WTC11 (cell line): ENCODE results near the gene PHC2. TPM values are rescaled to one million over a fixed set of nuclear protein-coding genes. Genes with fewer than 3 reads are reported as not detected.
A peak's percentile ranks its signal among the peaks of the same experiment; 100 is the strongest.

Experiments used
- ATAC-seq: fragments of 200-7000 bp; cut with Tn5 transposase; 2 replicates; pipeline ENCODE4 v1.10.0; 2021; ENCODE audit warnings: mild to moderate bottlenecking, moderate library complexity
- CTCF ChIA-PET: fragments of 300-600 bp; sonication (Branson Sonifier 250); formaldehyde crosslinking; loops from one replicate; lab custom pipeline; 2021; ENCODE audit warnings: antibody characterized with exemption; lab: Charles Lee
- POLR2A ChIA-PET: fragments of 350-600 bp; sonication (Branson Sonifier 250); formaldehyde crosslinking; loops from one replicate; lab custom pipeline; 2021; ENCODE audit warnings: antibody characterized with exemption; lab: Charles Lee
- DNase-seq: peaks from one replicate; pipeline ENCODE4 v3.0.0; 2021; ENCODE audit warnings: low spot score
- H3K27ac Mint-ChIP-seq: 2 replicates; pipeline ENCODE4 v1.8.0; 2021; ENCODE audit warnings: mixed read lengths
- H3K27me3 Mint-ChIP-seq: 2 replicates; pipeline ENCODE4 v1.8.0; 2021; ENCODE audit warnings: low read depth, mild to moderate bottlenecking, moderate library complexity, mixed read lengths
- H3K36me3 Mint-ChIP-seq: 2 replicates; pipeline ENCODE4 v1.8.0; 2021; ENCODE audit warnings: mixed read lengths
- H3K4me1 Mint-ChIP-seq: 2 replicates; pipeline ENCODE4 v1.8.0; 2022; ENCODE audit warnings: mixed read lengths
- H3K4me3 Mint-ChIP-seq: 2 replicates; pipeline ENCODE4 v1.8.0; 2021; ENCODE audit warnings: mild to moderate bottlenecking, moderate library complexity, mixed read lengths
- H3K9me3 Mint-ChIP-seq: 2 replicates; pipeline ENCODE4 v1.8.0; 2021; ENCODE audit warnings: mixed read lengths
- ATF2 ChIP-seq: sonication (generic); formaldehyde crosslinking; IDR thresholded peaks from 2 replicates; pipeline ENCODE4 v1.8.1; 2022; ENCODE audit warnings: low read depth, missing genetic modification reagents, borderline replicate concordance
- CDX4 ChIP-seq: fragments of 250-450 bp; sonication (Bioruptor Pico); IDR thresholded peaks from 2 replicates; pipeline ENCODE4 v1.9.0; 2021; ENCODE audit warnings: moderate library complexity, mild to moderate bottlenecking, inconsistent platforms, borderline replicate concordance
- CTCF ChIP-seq: fragments of 200-600 bp; IDR thresholded peaks from 2 replicates; pipeline ENCODE4 v1.8.0; 2022; ENCODE audit warnings: antibody characterized with exemption
- E2F1 ChIP-seq: sonication (generic); formaldehyde crosslinking; IDR thresholded peaks from 2 replicates; pipeline ENCODE4 v1.8.0; 2022; ENCODE audit warnings: mild to moderate bottlenecking, missing genetic modification reagents
- GTF2I ChIP-seq: fragments of 250-450 bp; sonication (Bioruptor Pico); conservative IDR thresholded peaks from 2 replicates; pipeline ENCODE4 v1.4.0; 2021; ENCODE audit warnings: mild to moderate bottlenecking
- PRRX2 ChIP-seq: fragments of 250-450 bp; sonication (Bioruptor Pico); IDR thresholded peaks from 2 replicates; pipeline ENCODE4 v1.8.0; 2021; ENCODE audit warnings: mild to moderate bottlenecking
- RORB ChIP-seq: fragments of 250-450 bp; sonication (Bioruptor Pico); IDR thresholded peaks from 2 replicates; pipeline ENCODE4 v1.9.0; 2021; ENCODE audit warnings: mild to moderate bottlenecking
- TCF7 ChIP-seq: sonication (generic); formaldehyde crosslinking; IDR thresholded peaks from 2 replicates; pipeline ENCODE4 v1.8.0; 2022; ENCODE audit warnings: mild to moderate bottlenecking, low read depth, missing genetic modification reagents, moderate library complexity
- ZNF232 ChIP-seq: sonication (generic); formaldehyde crosslinking; IDR thresholded peaks from 2 replicates; pipeline ENCODE4 v1.8.0; 2022; ENCODE audit warnings: mild to moderate bottlenecking, missing genetic modification reagents
- ZNF263 ChIP-seq: sonication (generic); formaldehyde crosslinking; IDR thresholded peaks from 2 replicates; pipeline ENCODE4 v1.8.1; 2022; ENCODE audit warnings: low read depth, mild to moderate bottlenecking, moderate library complexity, missing genetic modification reagents
- total RNA-seq: library from RNA; stranded (reverse); gene quantifications from 3 replicates; pipeline ENCODE4 v1.2.3, GENCODE V29; 2021
- TF ChIP-seq, protein P1 (sequence below): fragments of 250-450 bp; sonication (Bioruptor Pico); IDR thresholded peaks from 2 replicates; pipeline ENCODE4 v1.9.0; 2021; ENCODE audit warnings: mild to moderate bottlenecking
- TF ChIP-seq, protein P2 (sequence below): fragments of 250-450 bp; sonication (Bioruptor Pico); conservative IDR thresholded peaks from 2 replicates; pipeline ENCODE4 v1.9.0; 2021; ENCODE audit warnings: mild to moderate bottlenecking

The PHC2 gene
- total RNA-seq, 1 experiment from 2014 or later = 7.0 TPM

GRCh38 chr1:33424205-33424604, 6.7 kb downstream of the PHC2 start:
- Mint-ChIP-seq H3K4me1 (peaks cover 22% of the 10 kb centered on the region), H3K4me3 (no peak overlapping the region), H3K27me3 (no peaks in the 10 kb centered on the region; the same call in 1 of the 2 replicates), H3K27ac (no peak overlapping the region), H3K36me3 (peaks cover 2% of the 10 kb centered on the region; the same call in 1 of the 2 replicates), H3K9me3 (peaks cover 6% of the 10 kb centered on the region; the same call in 1 of the 2 replicates)
- POLR2A ChIA-PET = no interaction called here
- ATAC-seq (peak; percentile 62), DNase-seq (no peak)
- TF ChIP-seq, protein P1, sequence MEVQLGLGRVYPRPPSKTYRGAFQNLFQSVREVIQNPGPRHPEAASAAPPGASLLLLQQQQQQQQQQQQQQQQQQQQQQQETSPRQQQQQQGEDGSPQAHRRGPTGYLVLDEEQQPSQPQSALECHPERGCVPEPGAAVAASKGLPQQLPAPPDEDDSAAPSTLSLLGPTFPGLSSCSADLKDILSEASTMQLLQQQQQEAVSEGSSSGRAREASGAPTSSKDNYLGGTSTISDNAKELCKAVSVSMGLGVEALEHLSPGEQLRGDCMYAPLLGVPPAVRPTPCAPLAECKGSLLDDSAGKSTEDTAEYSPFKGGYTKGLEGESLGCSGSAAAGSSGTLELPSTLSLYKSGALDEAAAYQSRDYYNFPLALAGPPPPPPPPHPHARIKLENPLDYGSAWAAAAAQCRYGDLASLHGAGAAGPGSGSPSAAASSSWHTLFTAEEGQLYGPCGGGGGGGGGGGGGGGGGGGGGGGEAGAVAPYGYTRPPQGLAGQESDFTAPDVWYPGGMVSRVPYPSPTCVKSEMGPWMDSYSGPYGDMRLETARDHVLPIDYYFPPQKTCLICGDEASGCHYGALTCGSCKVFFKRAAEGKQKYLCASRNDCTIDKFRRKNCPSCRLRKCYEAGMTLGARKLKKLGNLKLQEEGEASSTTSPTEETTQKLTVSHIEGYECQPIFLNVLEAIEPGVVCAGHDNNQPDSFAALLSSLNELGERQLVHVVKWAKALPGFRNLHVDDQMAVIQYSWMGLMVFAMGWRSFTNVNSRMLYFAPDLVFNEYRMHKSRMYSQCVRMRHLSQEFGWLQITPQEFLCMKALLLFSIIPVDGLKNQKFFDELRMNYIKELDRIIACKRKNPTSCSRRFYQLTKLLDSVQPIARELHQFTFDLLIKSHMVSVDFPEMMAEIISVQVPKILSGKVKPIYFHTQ (CRISPR knock-in tag) = no peak
- TF ChIP-seq TCF7 (no peak), PRRX2 (no peak)
- CTCF ChIA-PET = no interaction called here

- H3K9me3 Mint-ChIP-seq = peaks cover 20% of the 10 kb centered on the region
- no peak for ATAC-seq
- CTCF ChIA-PET = interaction anchor here (0.7 kb wide), 1 partner anchor 276 kb away, joined by 4 read pairs; no protein-coding TSS in a partner anchor
Measured at GRCh38 chr1:33420870-33421775, 9.8 kb downstream of the PHC2 start.

More at GRCh38 chr1:33420870-33421775, 9.8 kb downstream of the PHC2 start:
- Mint-ChIP-seq H3K27ac (no peak overlapping the region), H3K36me3 (peaks cover 2% of the 10 kb centered on the region; the same call in 1 of the 2 replicates), H3K27me3 (no peaks in the 10 kb centered on the region; the same call in 1 of the 2 replicates), H3K4me1 (peaks cover 22% of the 10 kb centered on the region), H3K4me3 (no peak overlapping the region)
- no peak for DNase-seq
- no peak for TF ChIP-seq ZNF232 (CRISPR knock-in tag)
- TF ChIP-seq CDX4 (CRISPR knock-in tag) = no peak
- no peak for TF ChIP-seq RORB (CRISPR knock-in tag)
- no peak for TF ChIP-seq CTCF
- TF ChIP-seq ZNF263 (CRISPR knock-in tag) = no peak
- no peak for TF ChIP-seq GTF2I (CRISPR knock-in tag)
- TF ChIP-seq ATF2 (CRISPR knock-in tag) = no peak
- no peak for TF ChIP-seq E2F1 (CRISPR knock-in tag)
- TF ChIP-seq, protein P2, sequence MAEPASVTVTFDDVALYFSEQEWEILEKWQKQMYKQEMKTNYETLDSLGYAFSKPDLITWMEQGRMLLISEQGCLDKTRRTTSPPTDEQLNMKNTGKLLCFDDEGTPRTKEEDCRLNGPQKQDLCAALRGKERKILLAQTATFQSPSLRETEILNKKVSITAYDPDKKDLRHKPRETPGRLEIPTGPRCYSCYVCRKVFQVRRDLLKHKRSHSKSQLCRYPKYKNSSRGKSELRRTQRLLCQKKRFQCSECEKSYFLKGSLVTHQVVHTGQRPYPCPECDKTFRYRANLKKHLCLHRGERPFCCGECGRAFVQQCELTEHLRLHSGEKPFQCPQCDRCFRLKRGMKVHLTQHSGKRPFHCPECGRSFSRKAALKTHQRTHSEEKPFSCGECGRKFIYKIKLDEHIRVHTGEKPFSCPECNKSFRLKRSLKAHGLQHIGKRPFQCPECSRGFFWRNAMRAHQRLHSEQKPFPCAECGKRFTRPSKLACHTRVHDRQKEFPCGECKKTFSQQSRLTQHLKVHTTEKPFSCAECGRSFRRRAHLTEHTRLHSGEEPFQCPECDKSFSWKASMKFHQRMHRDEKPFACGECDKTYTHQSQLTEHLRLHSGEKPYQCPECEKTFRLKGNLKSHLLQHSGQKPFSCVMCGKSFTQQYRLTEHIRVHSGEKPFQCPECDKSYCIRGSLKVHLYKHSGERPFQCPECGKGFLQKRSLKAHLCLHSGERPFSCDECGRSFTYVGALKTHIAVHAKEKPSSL (CRISPR knock-in tag) = no peak
- POLR2A ChIA-PET = no interaction called here
